NB4 (cell line): ENCODE results near the gene DENND4B.

Experiments used
- DNase-seq: peaks from one replicate; pipeline ENCODE4 v3.0.0; 2010; ENCODE audit warnings: low read depth
- H3K4me3 ChIP-seq: one replicate; pipeline ENCODE4 v1.5.1; 2011; ENCODE audit warnings: mild to moderate bottlenecking, low read depth, low read length, moderate library complexity
- CTCF ChIP-seq: IDR thresholded peaks from one replicate; pipeline ENCODE4 v1.5.1; 2012; ENCODE audit warnings: low read depth, low read length
- MAX ChIP-seq: IDR thresholded peaks from 2 replicates; pipeline ENCODE4 v1.6.1; 2011; ENCODE audit warnings: low read depth, low read length
- MYC ChIP-seq: IDR thresholded peaks from 2 replicates; pipeline ENCODE4 v1.6.1; 2011; ENCODE audit warnings: low read depth, low read length
- POLR2A ChIP-seq: IDR thresholded peaks from 2 replicates; pipeline ENCODE4 v1.6.1; 2011; ENCODE audit warnings: mild to moderate bottlenecking; ENCODE audit not compliant: insufficient read length; ENCODE audit errors: extremely low read depth

Gene DENND4B

DNA sequence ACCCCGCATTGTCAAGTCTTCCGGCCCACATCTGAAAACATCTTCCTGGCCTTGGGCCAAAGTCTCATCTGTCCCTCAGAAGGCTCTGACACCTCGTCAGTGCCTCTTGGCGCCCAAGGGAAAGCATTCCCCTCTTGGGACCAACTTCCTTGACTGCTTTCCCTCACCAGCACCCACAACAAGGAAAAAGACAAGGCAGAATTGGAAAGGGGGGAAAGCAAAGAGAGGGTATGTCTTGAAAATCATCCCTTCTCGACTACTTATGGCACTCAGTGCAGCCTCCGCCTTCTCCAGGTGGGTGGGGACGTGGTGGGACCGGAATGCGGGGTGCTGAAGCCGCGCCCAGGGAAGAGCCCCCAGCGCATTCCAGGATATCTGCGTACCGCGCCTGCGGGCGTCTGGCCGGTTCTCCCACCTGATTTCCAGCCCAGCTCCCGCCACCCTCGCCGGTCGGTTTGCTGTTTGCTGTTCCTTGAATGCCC is 17.4 kb upstream of the DENND4B start:
- TF ChIP-seq POLR2A (no peak), CTCF (no peak), MYC (no peak), MAX (no peak)
- no peak for DNase-seq

DNA sequence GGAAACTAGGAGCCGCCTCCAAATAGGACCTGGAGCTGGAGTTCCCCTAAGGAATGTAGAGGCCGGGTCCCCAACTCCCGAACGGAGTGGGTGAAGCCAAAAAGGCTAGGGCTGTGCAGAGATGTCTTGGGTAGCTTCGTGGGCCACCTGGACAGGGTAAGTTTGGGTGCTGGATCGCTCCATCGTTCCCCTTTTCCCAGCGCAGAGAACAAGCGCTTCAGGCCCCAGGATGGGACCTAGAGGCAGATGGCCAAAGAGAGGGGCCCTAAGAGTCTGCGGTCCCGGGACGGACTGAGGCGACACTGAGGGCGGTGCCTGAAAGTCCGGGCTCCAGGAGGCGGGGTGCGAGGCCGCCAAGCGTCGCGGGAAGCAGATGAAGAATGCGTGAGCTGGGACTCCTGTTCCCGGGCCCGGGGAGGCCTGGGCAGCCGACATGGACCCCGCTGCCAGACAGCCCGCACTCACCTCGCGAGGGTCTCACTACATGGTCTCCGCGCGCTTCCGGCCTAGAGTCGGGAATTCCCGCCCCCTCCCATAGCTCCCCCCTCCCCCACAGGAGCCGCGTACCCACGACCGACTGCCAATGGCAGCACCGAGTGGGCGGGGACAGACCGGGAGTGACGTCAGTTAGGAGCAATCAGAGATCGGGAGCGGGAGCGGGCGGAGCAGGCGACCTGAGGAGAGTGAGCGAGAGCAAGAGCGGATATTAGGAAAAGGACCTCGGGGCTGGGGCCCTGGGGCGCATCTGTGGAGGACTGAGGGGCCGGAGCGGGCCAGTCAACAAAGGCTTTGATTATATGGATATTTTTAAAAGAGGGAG is 16.7 kb upstream of the DENND4B start, which contains the start of gene SLC39A1:
TSS of gene SLC39A1 (minus strand) at position 508 of the 820 bp plus-strand sequence. CDS start 822 bp downstream, outside the sequence.
- DNase-seq, result peak; percentile 96
- TF ChIP-seq POLR2A, result peak; percentile 61
- no peak for TF ChIP-seq CTCF
- peak; percentile 35 for TF ChIP-seq MAX
- H3K4me3 ChIP-seq, result peak within 1 kb of the TSS; percentile 84

More for the DNA sequence above, 17.4 kb upstream of the DENND4B start:
- peak overlapping the region; percentile 84 for H3K4me3 ChIP-seq

GRCh38 chr1:153962088-153963029 is 15.8 kb upstream of the DENND4B start:
- DNase-seq, result peak; percentile 52
- H3K4me3 ChIP-seq, result peak overlapping the region; percentile 84
- no peak for TF ChIP-seq MYC
- TF ChIP-seq MAX, result no peak
- no peak for TF ChIP-seq POLR2A
- TF ChIP-seq CTCF, result no peak

DNA sequence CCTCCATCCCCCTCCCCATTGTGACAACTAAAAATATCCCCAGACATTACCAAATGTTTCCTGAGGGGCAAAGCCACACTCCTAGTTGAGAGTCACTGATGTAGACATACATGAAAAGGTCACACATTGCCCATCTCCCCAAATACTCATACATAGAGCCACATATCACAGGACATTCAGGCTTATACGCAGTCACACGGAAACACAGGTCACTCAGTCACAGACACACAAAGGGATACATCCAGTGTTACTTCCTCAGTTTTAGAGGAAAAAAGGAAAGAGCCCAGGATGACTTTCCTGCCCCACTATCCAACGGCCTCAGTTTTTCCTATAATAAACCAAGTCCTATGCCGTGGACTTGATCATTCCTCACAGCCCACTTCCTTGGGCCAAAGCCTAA is 14.9 kb upstream of the DENND4B start:
- no peak for DNase-seq
- TF ChIP-seq POLR2A (no peak), CTCF (no peak)
- H3K4me3 ChIP-seq, result no peak overlapping the region

DNA sequence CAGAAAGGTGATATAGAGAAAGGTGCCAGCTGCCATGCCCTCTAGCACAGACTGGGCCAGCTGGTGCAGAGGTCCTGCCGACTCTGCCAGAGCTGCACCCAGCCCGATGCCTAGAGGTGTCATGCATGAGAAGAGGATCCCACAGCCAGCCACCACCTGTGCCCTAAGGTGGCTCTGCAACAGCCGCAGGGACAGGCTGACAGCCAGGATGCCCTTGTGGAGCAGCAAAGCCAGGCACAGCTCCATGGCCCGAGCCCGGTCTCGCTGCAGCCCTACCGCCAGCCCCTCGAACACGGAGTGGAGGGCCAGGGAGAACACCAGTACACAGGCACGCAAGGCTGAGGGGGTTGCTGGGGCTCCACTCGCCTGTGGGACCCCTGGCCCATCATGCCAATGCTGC is 13.7 kb upstream of the DENND4B start:
- H3K4me3 ChIP-seq, result no peak overlapping the region
- no peak for DNase-seq
- no peak for TF ChIP-seq MYC
- no peak for TF ChIP-seq MAX
- no peak for TF ChIP-seq POLR2A
- TF ChIP-seq CTCF, result no peak
